Loucy (cell line): ENCODE results near the gene TRAF3.

Experiments
- H2AFZ ChIP-seq: fragments of 200-600 bp; sonication (generic); 2 replicates; pipeline ENCODE4 v1.6.0; 2016; ENCODE audit warnings: antibody characterized with exemption, mild to moderate bottlenecking, low read length, moderate library complexity
- H3F3A ChIP-seq: fragments of 200-600 bp; 2 replicates; pipeline ENCODE4 v1.6.0; 2016; ENCODE audit warnings: antibody characterized with exemption, low read depth, mild to moderate bottlenecking
- H3K27me3 ChIP-seq: fragments of 200-600 bp; sonication (generic); 2 replicates; pipeline ENCODE4 v1.6.1; 2014; ENCODE audit warnings: low read length, mild to moderate bottlenecking; ENCODE audit not compliant: insufficient read depth, poor library complexity, severe bottlenecking
- H3K36me3 ChIP-seq: fragments of 200-600 bp; sonication (generic); 2 replicates; pipeline ENCODE4 v1.6.1; 2016; ENCODE audit warnings: low read length; ENCODE audit not compliant: insufficient read depth
- H3K4me1 ChIP-seq: fragments of 200-600 bp; sonication (generic); 2 replicates; pipeline ENCODE4 v1.5.1; 2014; ENCODE audit warnings: low read length, mild to moderate bottlenecking; ENCODE audit not compliant: insufficient read depth, poor library complexity, severe bottlenecking
- H3K4me2 ChIP-seq: fragments of 200-600 bp; sonication (generic); 2 replicates; pipeline ENCODE4 v1.6.0; 2014; ENCODE audit warnings: antibody characterized with exemption, low read length, low read depth, mild to moderate bottlenecking; ENCODE audit not compliant: poor library complexity, severe bottlenecking
- H3K4me3 ChIP-seq: fragments of 200-600 bp; sonication (generic); 2 replicates; pipeline ENCODE4 v1.5.1; 2014; ENCODE audit warnings: low read length, mild to moderate bottlenecking, mixed read lengths; ENCODE audit not compliant: poor library complexity, severe bottlenecking
- H3K79me2 ChIP-seq: fragments of 200-600 bp; sonication (generic); 2 replicates; pipeline ENCODE4 v1.6.1; 2014; ENCODE audit warnings: low read length; ENCODE audit not compliant: insufficient read depth
- H3K9ac ChIP-seq: fragments of 200-600 bp; sonication (generic); 2 replicates; pipeline ENCODE4 v1.6.0; 2014; ENCODE audit warnings: mild to moderate bottlenecking, low read depth, low read length, moderate library complexity; ENCODE audit not compliant: poor library complexity, severe bottlenecking
- H3K9me2 ChIP-seq: fragments of 200-600 bp; sonication (generic); replicated peaks from 2 replicates; pipeline ENCODE4 v1.6.1; 2016; ENCODE audit warnings: low read depth, low read length, mixed read lengths
- H3K9me3 ChIP-seq: fragments of 200-600 bp; sonication (generic); 2 replicates; pipeline ENCODE4 v1.6.1; 2014; ENCODE audit warnings: mild to moderate bottlenecking, antibody characterized with exemption, low read length, low read depth; ENCODE audit not compliant: insufficient read depth
- H4K20me1 ChIP-seq: fragments of 200-600 bp; sonication (generic); 2 replicates; pipeline ENCODE4 v1.6.0; 2014; ENCODE audit warnings: antibody characterized with exemption, low read length, mild to moderate bottlenecking; ENCODE audit not compliant: insufficient read depth, poor library complexity, severe bottlenecking
- CTCF ChIP-seq: fragments of 200-600 bp; sonication (generic); conservative IDR thresholded peaks from 2 replicates; pipeline ENCODE4 v1.5.1; 2014; ENCODE audit warnings: mild to moderate bottlenecking, antibody characterized with exemption, low read length
- EZH2phosphoT487 ChIP-seq: fragments of 200-600 bp; IDR thresholded peaks from 2 replicates; pipeline ENCODE4 v1.6.1; 2018; ENCODE audit warnings: antibody characterized with exemption, mild to moderate bottlenecking, moderate library complexity, borderline replicate concordance

The TRAF3 gene

GRCh38 chr14:102802834-102803523 lies 25.7 kb downstream of the TRAF3 start:
- Histone ChIP-seq H3K4me1 (peaks cover 18% of the 10 kb centered on the region), H3K4me2 (no peak overlapping the region), H4K20me1 (peaks cover 14% of the 10 kb centered on the region), H3K36me3 (no peaks in the 10 kb centered on the region), H3K79me2 (peaks cover 25% of the 10 kb centered on the region; the same call in 1 of the 2 replicates), H3K9me2 (no peaks in the 10 kb centered on the region), H3K9ac (no peak overlapping the region), H3F3A (no peaks in the 10 kb centered on the region), H2AFZ (no peak overlapping the region), H3K4me3 (no peak overlapping the region), H3K9me3 (no peaks in the 10 kb centered on the region), H3K27me3 (no peaks in the 10 kb centered on the region)
- TF ChIP-seq EZH2phosphoT487 (no peak), CTCF (no peak)

GRCh38 chr14:102804858-102805257 lies 27.6 kb downstream of the TRAF3 start:
- Histone ChIP-seq H3K4me3 (no peak overlapping the region), H3K36me3 (no peaks in the 10 kb centered on the region), H3K79me2 (peaks cover 20% of the 10 kb centered on the region; the same call in 1 of the 2 replicates), H3K9ac (no peak overlapping the region), H3K4me1 (peaks cover 18% of the 10 kb centered on the region), H3F3A (no peaks in the 10 kb centered on the region), H3K9me3 (no peaks in the 10 kb centered on the region), H2AFZ (no peak overlapping the region), H3K27me3 (no peaks in the 10 kb centered on the region), H3K9me2 (no peaks in the 10 kb centered on the region), H3K4me2 (peak overlapping the region; percentile 26), H4K20me1 (peaks cover 14% of the 10 kb centered on the region)
- TF ChIP-seq EZH2phosphoT487 (no peak), CTCF (no peak)

- peaks cover 18% of the 10 kb centered on the region for H3K4me1 ChIP-seq
- no peaks in the 10 kb centered on the region for H3K9me2 ChIP-seq
- H3K9me3 ChIP-seq: no peaks in the 10 kb centered on the region
- peaks cover 14% of the 10 kb centered on the region for H4K20me1 ChIP-seq
- no peak overlapping the region for H3K9ac ChIP-seq
- H3K36me3 ChIP-seq: no peaks in the 10 kb centered on the region
- no peak overlapping the region for H3K4me3 ChIP-seq
- H3K4me2 ChIP-seq: peak overlapping the region; percentile 26
- TF ChIP-seq EZH2phosphoT487 (no peak), CTCF (no peak)
- H3K27me3 ChIP-seq: no peaks in the 10 kb centered on the region
- H2AFZ ChIP-seq: no peak overlapping the region
- H3K79me2 ChIP-seq: peaks cover 24% of the 10 kb centered on the region; the same call in 1 of the 2 replicates
- H3F3A ChIP-seq: no peaks in the 10 kb centered on the region
Observed at GRCh38 chr14:102805371-102805891, 28.2 kb downstream of the TRAF3 start.
